CD4-positive, alpha-beta memory T cell (primary cell): Measurements from ENCODE around the gene CDK2AP2. TPM values are rescaled to one million over a fixed set of nuclear protein-coding genes. Genes with fewer than 3 reads are reported as not detected.
A peak's percentile ranks its signal among the peaks of the same experiment; 100 is the strongest.

Experiments
- CTCF ChIA-PET: fragments of 350-600 bp; sonication (Branson Sonifier 250); formaldehyde crosslinking; loops from one replicate; lab custom pipeline; 2021; ENCODE audit warnings: inconsistent platforms; ENCODE audit not compliant: partially characterized antibody; lab: Charles Lee
- POLR2A ChIA-PET: fragments of 350-600 bp; sonication (Branson Sonifier 250); formaldehyde crosslinking; loops from one replicate; lab custom pipeline; 2021; ENCODE audit not compliant: partially characterized antibody; lab: Charles Lee
- DNase-seq, 5 donors: peaks; one replicate each; pipeline versions ENCODE4 v3.0.0 to v3.0.0-alpha.2; 2020 to 2022; ENCODE audit warnings: mixed read lengths in 1 of 5
- H3K27ac ChIP-seq: one replicate; pipeline ENCODE4 v1.7.0; 2013; ENCODE audit warnings: low read depth, low read length
- H3K27me3 ChIP-seq: 2 replicates; pipeline ENCODE4 v1.7.0; 2013; ENCODE audit warnings: mild to moderate bottlenecking, low read length, moderate library complexity; ENCODE audit not compliant: insufficient read depth
- H3K36me3 ChIP-seq: 2 replicates; pipeline ENCODE4 v1.7.0; 2013; ENCODE audit warnings: mild to moderate bottlenecking, low read length, moderate library complexity; ENCODE audit not compliant: insufficient read depth
- H3K4me1 ChIP-seq: 2 replicates; pipeline ENCODE4 v1.7.0; 2013; ENCODE audit warnings: mild to moderate bottlenecking, low read length, moderate library complexity; ENCODE audit not compliant: insufficient read depth
- H3K4me3 ChIP-seq, 2 donors: one replicate each; pipeline ENCODE4 v1.7.0; 2013; ENCODE audit warnings: low read length in 2 of 2, mild to moderate bottlenecking in 1 of 2
- H3K9me3 ChIP-seq, 2 donors: one replicate each; pipeline ENCODE4 v1.7.0; 2013; ENCODE audit warnings: low read length in 2 of 2, control low read depth in 1 of 2; ENCODE audit not compliant: control insufficient read depth in 1 of 2
- H3K27ac Mint-ChIP-seq, 7 donors: one replicate each; pipeline ENCODE4 v1.8.0; 2020 to 2021; ENCODE audit warnings: mixed read lengths in 7 of 7, mild to moderate bottlenecking in 6 of 7, inconsistent platforms in 3 of 7, moderate library complexity in 3 of 7
- H3K27me3 Mint-ChIP-seq, 2 donors: one replicate each; pipeline ENCODE4 v1.8.0; 2020 to 2021; ENCODE audit warnings: mixed read lengths in 2 of 2
- H3K36me3 Mint-ChIP-seq, 2 donors: one replicate each; pipeline ENCODE4 v1.8.0; 2020 to 2021; ENCODE audit warnings: mixed read lengths in 2 of 2, inconsistent platforms in 1 of 2, mild to moderate bottlenecking in 1 of 2
- H3K4me1 Mint-ChIP-seq, 4 donors: one replicate each; pipeline ENCODE4 v1.8.0; 2020 to 2021; ENCODE audit warnings: mixed read lengths in 4 of 4, mild to moderate bottlenecking in 1 of 4
- H3K4me3 Mint-ChIP-seq, 8 donors: one replicate each; pipeline ENCODE4 v1.8.0; 2020 to 2021; ENCODE audit warnings: mixed read lengths in 8 of 8, mild to moderate bottlenecking in 7 of 8, moderate library complexity in 6 of 8, inconsistent platforms in 3 of 8
- H3K9me3 Mint-ChIP-seq, 8 donors: one replicate each; pipeline ENCODE4 v1.8.0; 2020 to 2021; ENCODE audit warnings: mixed read lengths in 8 of 8, mild to moderate bottlenecking in 5 of 8, inconsistent platforms in 3 of 8, moderate library complexity in 1 of 8
- intact Hi-C: fragments of 100-400 bp; cut with micrococcal nuclease; formaldehyde crosslinking; loops from one replicate; pipeline ENCODE4 v1.15.1; 2023
- polyA plus RNA-seq, 2 donors: library from polyadenylated mRNA; unstranded; fragments of 300-500 nt; fragmentation: Illumina TruSeq; gene quantifications; one replicate each; pipeline ENCODE4 v1.2.3, GENCODE V29; 2021
- total RNA-seq, 2 experiments: library from RNA; stranded (reverse); gene quantifications; one replicate each; pipeline ENCODE4 v1.2.3, GENCODE V29; 2021

The CDK2AP2 gene
- total and polyA plus RNA-seq, 4 experiments from 2014 or later, result 83.3 to 152 (median 85.9) TPM

DNA sequence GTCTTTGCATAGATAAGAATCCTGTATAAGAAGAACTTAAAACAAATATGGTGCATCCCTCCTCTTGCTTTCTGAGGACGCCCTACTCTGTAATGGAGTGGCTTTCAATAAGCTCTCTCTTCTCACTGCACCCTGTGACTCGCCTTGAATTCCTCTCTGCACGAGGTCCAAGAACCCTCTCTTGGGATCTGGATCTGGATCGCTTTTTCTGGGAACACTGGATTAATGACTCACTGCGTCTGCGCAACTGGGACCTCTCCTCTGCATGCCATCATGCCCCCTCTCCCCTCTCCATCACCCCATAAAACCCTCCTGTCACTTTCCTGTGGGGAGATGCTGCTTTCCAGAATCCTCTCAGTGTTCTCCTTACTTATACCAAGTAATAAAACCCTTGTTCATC, 30.3 kb upstream of the CDK2AP2 start:
- no peaks in the 10 kb centered on the region for H3K4me1 Mint-ChIP-seq

GRCh38 chr11:67535561-67535960, 27.6 kb upstream of the CDK2AP2 start:
- H3K4me1 Mint-ChIP-seq, result no peaks in the 10 kb centered on the region
- peaks cover 6 to 7% of the 10 kb centered on the region in 2 donors for H3K27me3 Mint-ChIP-seq
- Histone ChIP-seq H3K27ac (no peak overlapping the region), H3K4me3 (no peak overlapping the region), H3K36me3 (no peaks in the 10 kb centered on the region), H3K4me1 (no peaks in the 10 kb centered on the region), H3K27me3 (no peaks in the 10 kb centered on the region), H3K9me3 (no peaks in the 10 kb centered on the region)
- H3K36me3 Mint-ChIP-seq, result peaks cover 0 to 4% of the 10 kb centered on the region in 2 donors
- POLR2A ChIA-PET, result no interaction called here
- no peak overlapping the region for H3K27ac Mint-ChIP-seq
- intact Hi-C loops, result no loop called here
- no peak for DNase-seq
- H3K4me3 Mint-ChIP-seq, result no peak overlapping the region
- H3K9me3 Mint-ChIP-seq, result peaks cover 2 to 26% (median 11%) of the 10 kb centered on the region in 8 donors
- CTCF ChIA-PET, result no interaction called here

More for the DNA sequence above, 30.3 kb upstream of the CDK2AP2 start:
- Histone ChIP-seq H3K4me3 (no peak overlapping the region), H3K27me3 (no peaks in the 10 kb centered on the region), H3K4me1 (no peaks in the 10 kb centered on the region), H3K36me3 (no peaks in the 10 kb centered on the region), H3K9me3 (no peaks in the 10 kb centered on the region), H3K27ac (no peak overlapping the region)
- Mint-ChIP-seq H3K4me3 (no peak overlapping the region), H3K9me3 (peaks cover 2 to 20% (median 11%) of the 10 kb centered on the region in 8 donors), H3K27ac (no peak overlapping the region), H3K27me3 (peaks cover 4 to 6% of the 10 kb centered on the region in 2 donors), H3K36me3 (peaks cover 0 to 4% of the 10 kb centered on the region in 2 donors)
- DNase-seq, result no peak
- intact Hi-C loops, result no loop called here
- ChIA-PET POLR2A (no interaction called here), CTCF (no interaction called here)

GRCh38 chr11:67534070-67534679, 26.2 kb upstream of the CDK2AP2 start:
- H3K36me3 Mint-ChIP-seq, result peaks cover 0 to 4% of the 10 kb centered on the region in 2 donors
- CTCF ChIA-PET, result no interaction called here
- Histone ChIP-seq H3K27me3 (no peaks in the 10 kb centered on the region), H3K9me3 (no peaks in the 10 kb centered on the region), H3K27ac (no peak overlapping the region), H3K4me1 (no peaks in the 10 kb centered on the region), H3K36me3 (no peaks in the 10 kb centered on the region), H3K4me3 (no peak overlapping the region)
- no peak for DNase-seq
- H3K4me3 Mint-ChIP-seq, result no peak overlapping the region
- no peaks in the 10 kb centered on the region for H3K4me1 Mint-ChIP-seq
- peaks cover 6 to 10% of the 10 kb centered on the region in 2 donors for H3K27me3 Mint-ChIP-seq
- intact Hi-C loops, result no loop called here
- POLR2A ChIA-PET, result no interaction called here
- H3K9me3 Mint-ChIP-seq, result peaks cover 2 to 26% (median 11%) of the 10 kb centered on the region in 8 donors
- no peak overlapping the region for H3K27ac Mint-ChIP-seq

- Mint-ChIP-seq H3K9me3 (peaks cover 2 to 26% (median 11%) of the 10 kb centered on the region in 8 donors), H3K4me3 (no peak overlapping the region), H3K27me3 (peaks cover 6 to 10% of the 10 kb centered on the region in 2 donors), H3K27ac (no peak overlapping the region), H3K36me3 (peaks cover 0 to 4% of the 10 kb centered on the region in 2 donors), H3K4me1 (no peaks in the 10 kb centered on the region)
- H3K4me1 ChIP-seq, result no peaks in the 10 kb centered on the region
- no peaks in the 10 kb centered on the region for H3K36me3 ChIP-seq
- no peak overlapping the region for H3K4me3 ChIP-seq
- H3K9me3 ChIP-seq, result no peaks in the 10 kb centered on the region
- no peak overlapping the region for H3K27ac ChIP-seq
- DNase-seq, result no peak
- POLR2A ChIA-PET, result no interaction called here
- no peaks in the 10 kb centered on the region for H3K27me3 ChIP-seq
- CTCF ChIA-PET, result no interaction called here
- intact Hi-C loops, result no loop called here
Observed at GRCh38 chr11:67532889-67533288, 24.9 kb upstream of the CDK2AP2 start.

DNA sequence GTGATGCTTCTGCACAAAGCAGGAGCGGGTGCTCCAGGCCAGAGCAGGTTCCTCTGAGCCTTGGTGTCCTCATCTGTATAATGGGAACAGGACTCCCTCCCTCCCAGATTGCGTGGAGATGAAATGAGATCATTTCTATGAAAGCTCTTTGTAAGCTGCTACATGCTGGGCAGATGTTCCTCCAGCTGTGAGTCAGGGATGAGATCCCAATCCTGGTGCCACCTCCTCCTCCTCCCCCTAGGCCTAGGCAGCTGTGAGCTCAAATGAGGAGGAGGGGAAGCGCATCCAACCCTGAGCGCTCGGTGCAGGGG, 22.3 kb upstream of the CDK2AP2 start:
- intact Hi-C loops, result no loop called here
- Mint-ChIP-seq H3K9me3 (peaks cover 2 to 20% (median 11%) of the 10 kb centered on the region in 8 donors), H3K27me3 (peaks cover 8 to 17% of the 10 kb centered on the region in 2 donors), H3K4me1 (no peaks in the 10 kb centered on the region), H3K27ac (peak overlapping the region in 1 of 7 donors; percentile 19), H3K36me3 (peaks cover 0 to 4% of the 10 kb centered on the region in 2 donors), H3K4me3 (no peak overlapping the region)
- POLR2A ChIA-PET, result no interaction called here
- Histone ChIP-seq H3K4me3 (no peak overlapping the region), H3K27me3 (no peaks in the 10 kb centered on the region), H3K36me3 (no peaks in the 10 kb centered on the region), H3K9me3 (no peaks in the 10 kb centered on the region), H3K4me1 (no peaks in the 10 kb centered on the region), H3K27ac (no peak overlapping the region)
- no peak for DNase-seq
- CTCF ChIA-PET, result no interaction called here

DNA sequence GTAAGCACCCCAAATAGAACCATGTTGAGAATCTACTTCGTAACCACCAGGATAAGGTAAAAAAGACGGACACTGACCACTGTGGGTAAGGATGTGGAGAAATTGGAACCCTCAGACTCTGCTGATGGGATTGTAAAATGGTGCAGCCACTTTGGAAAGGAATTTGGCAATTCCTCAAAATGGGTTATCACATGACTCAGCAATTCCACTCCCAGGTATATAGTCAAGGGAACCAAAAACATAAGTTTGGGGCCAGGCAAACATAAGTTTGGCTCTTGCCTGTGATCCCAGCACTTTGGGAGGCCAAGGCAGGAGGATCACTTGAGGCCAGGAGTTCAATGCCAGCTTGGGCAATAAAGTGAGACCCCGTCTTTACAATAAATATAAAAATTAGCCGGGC, 20.4 kb upstream of the CDK2AP2 start:
- intact Hi-C loops, result no loop called here
- Histone ChIP-seq H3K4me1 (no peaks in the 10 kb centered on the region), H3K9me3 (no peaks in the 10 kb centered on the region), H3K36me3 (no peaks in the 10 kb centered on the region), H3K4me3 (no peak overlapping the region), H3K27me3 (no peaks in the 10 kb centered on the region), H3K27ac (no peak overlapping the region)
- Mint-ChIP-seq H3K27ac (no peak overlapping the region), H3K4me1 (no peaks in the 10 kb centered on the region), H3K36me3 (no peaks in the 10 kb centered on the region), H3K4me3 (no peak overlapping the region), H3K9me3 (peaks cover 0 to 6% (median 0%) of the 10 kb centered on the region in 8 donors), H3K27me3 (peaks cover 2 to 13% of the 10 kb centered on the region in 2 donors)
- CTCF ChIA-PET, result no interaction called here
- DNase-seq, result no peak
- POLR2A ChIA-PET, result no interaction called here

GRCh38 chr11:67525275-67525976, 17.5 kb upstream of the CDK2AP2 start:
- Histone ChIP-seq H3K4me1 (no peaks in the 10 kb centered on the region), H3K27ac (no peak overlapping the region), H3K9me3 (no peaks in the 10 kb centered on the region), H3K36me3 (no peaks in the 10 kb centered on the region), H3K4me3 (no peak overlapping the region), H3K27me3 (no peaks in the 10 kb centered on the region)
- Mint-ChIP-seq H3K36me3 (no peaks in the 10 kb centered on the region), H3K27me3 (peaks cover 2 to 10% of the 10 kb centered on the region in 2 donors), H3K9me3 (peaks cover 0 to 2% (median 0%) of the 10 kb centered on the region in 8 donors), H3K27ac (no peak overlapping the region), H3K4me3 (no peak overlapping the region), H3K4me1 (no peaks in the 10 kb centered on the region)
- DNase-seq, result no peak
- intact Hi-C loops, result no loop called here
- POLR2A ChIA-PET, result no interaction called here
- CTCF ChIA-PET, result no interaction called here
